ENCODE results near the gene FOXP4.

FOXP4 gene

GRCh38 chr6:41522780-41523548 lies 23.2 kb upstream of the FOXP4 start:
- TF ChIP-seq EZH2 (IDR thresholded peaks at IDR 0.05; ENCODE audit: borderline replicate concordance, low read length) (no peak), CTCF (IDR thresholded peaks at IDR 0.05; ENCODE audit: low read length) (no peak)
- no peaks in the 10 kb centered on the region for H3K4me1 ChIP-seq (ENCODE audit: insufficient read depth, low read length, severe bottlenecking)
- no peaks in the 10 kb centered on the region for H3K9me2 ChIP-seq (ENCODE audit: low read depth, low read length)
- H3K9ac ChIP-seq (ENCODE audit: low read length): no peak overlapping the region
- no peak overlapping the region for H3K4me3 ChIP-seq (ENCODE audit: low read depth, low read length, poor library complexity, severe bottlenecking)
- H3K27ac ChIP-seq (ENCODE audit: low read depth, low read length, poor library complexity, severe bottlenecking): no peak overlapping the region
- no peaks in the 10 kb centered on the region for H3K36me3 ChIP-seq (ENCODE audit: insufficient read depth, low read length)
- H3K79me2 ChIP-seq (ENCODE audit: insufficient read depth, low read length): no peaks in the 10 kb centered on the region
- no peaks in the 10 kb centered on the region for H3F3A ChIP-seq (ENCODE audit: insufficient read depth, low read length)
- no peak overlapping the region for H3K4me2 ChIP-seq (ENCODE audit: low read length)
- no peaks in the 10 kb centered on the region for H3K9me3 ChIP-seq (ENCODE audit: low read length)
- no peak overlapping the region for H2AFZ ChIP-seq (ENCODE audit: low read length)
- no peaks in the 10 kb centered on the region for H3K27me3 ChIP-seq (ENCODE audit: insufficient read depth, low read length)
- no peaks in the 10 kb centered on the region for H4K20me1 ChIP-seq (ENCODE audit: insufficient read depth, low read length)

GRCh38 chr6:41523915-41524633 lies 22.1 kb upstream of the FOXP4 start:
- Histone ChIP-seq H3K27me3 (ENCODE audit: insufficient read depth, low read length) (no peaks in the 10 kb centered on the region), H3K4me3 (ENCODE audit: low read depth, low read length, poor library complexity, severe bottlenecking) (no peak overlapping the region), H4K20me1 (ENCODE audit: insufficient read depth, low read length) (no peaks in the 10 kb centered on the region), H3F3A (ENCODE audit: insufficient read depth, low read length) (no peaks in the 10 kb centered on the region), H3K27ac (ENCODE audit: low read depth, low read length, poor library complexity, severe bottlenecking) (no peak overlapping the region), H3K9ac (ENCODE audit: low read length) (no peak overlapping the region), H3K36me3 (ENCODE audit: insufficient read depth, low read length) (no peaks in the 10 kb centered on the region), H3K9me2 (ENCODE audit: low read depth, low read length) (no peaks in the 10 kb centered on the region), H3K4me1 (ENCODE audit: insufficient read depth, low read length, severe bottlenecking) (no peaks in the 10 kb centered on the region), H3K9me3 (ENCODE audit: low read length) (no peaks in the 10 kb centered on the region), H2AFZ (ENCODE audit: low read length) (no peak overlapping the region), H3K4me2 (ENCODE audit: low read length) (no peak overlapping the region), H3K79me2 (ENCODE audit: insufficient read depth, low read length) (no peaks in the 10 kb centered on the region)
- TF ChIP-seq CTCF (IDR thresholded peaks at IDR 0.05; ENCODE audit: low read length): no peak
- TF ChIP-seq EZH2 (IDR thresholded peaks at IDR 0.05; ENCODE audit: borderline replicate concordance, low read length): no peak

GRCh38 chr6:41524634-41525011 lies 21.6 kb upstream of the FOXP4 start:
- no peak for TF ChIP-seq EZH2 (IDR thresholded peaks at IDR 0.05; ENCODE audit: borderline replicate concordance, low read length)
- TF ChIP-seq CTCF (IDR thresholded peaks at IDR 0.05; ENCODE audit: low read length): no peak
- no peak overlapping the region for H3K4me2 ChIP-seq (ENCODE audit: low read length)
- no peak overlapping the region for H3K9ac ChIP-seq (ENCODE audit: low read length)

More at GRCh38 chr6:41524634-41525011, 21.6 kb upstream of the FOXP4 start:
- no peaks in the 10 kb centered on the region for H4K20me1 ChIP-seq (ENCODE audit: insufficient read depth, low read length)
- H3K27me3 ChIP-seq (ENCODE audit: insufficient read depth, low read length): no peaks in the 10 kb centered on the region
- no peaks in the 10 kb centered on the region for H3K36me3 ChIP-seq (ENCODE audit: insufficient read depth, low read length)
- H3K9me2 ChIP-seq (ENCODE audit: low read depth, low read length): no peaks in the 10 kb centered on the region
- no peaks in the 10 kb centered on the region for H3K4me1 ChIP-seq (ENCODE audit: insufficient read depth, low read length, severe bottlenecking)
- H3K9me3 ChIP-seq (ENCODE audit: low read length): no peaks in the 10 kb centered on the region
- no peak overlapping the region for H3K4me3 ChIP-seq (ENCODE audit: low read depth, low read length, poor library complexity, severe bottlenecking)
- H3K27ac ChIP-seq (ENCODE audit: low read depth, low read length, poor library complexity, severe bottlenecking): no peak overlapping the region
- no peaks in the 10 kb centered on the region for H3K79me2 ChIP-seq (ENCODE audit: insufficient read depth, low read length)
- no peaks in the 10 kb centered on the region for H3F3A ChIP-seq (ENCODE audit: insufficient read depth, low read length)
- no peak overlapping the region for H2AFZ ChIP-seq (ENCODE audit: low read length)

Measured in OCI-LY1 (cell line).